ENCODE measurements around the gene C12orf54. TPM values are rescaled to one million over a fixed set of nuclear protein-coding genes. Genes with fewer than 3 reads are reported as not detected.

The C12orf54 gene
- total RNA-seq, 2 donors from 2014 or later: not detected

DNA sequence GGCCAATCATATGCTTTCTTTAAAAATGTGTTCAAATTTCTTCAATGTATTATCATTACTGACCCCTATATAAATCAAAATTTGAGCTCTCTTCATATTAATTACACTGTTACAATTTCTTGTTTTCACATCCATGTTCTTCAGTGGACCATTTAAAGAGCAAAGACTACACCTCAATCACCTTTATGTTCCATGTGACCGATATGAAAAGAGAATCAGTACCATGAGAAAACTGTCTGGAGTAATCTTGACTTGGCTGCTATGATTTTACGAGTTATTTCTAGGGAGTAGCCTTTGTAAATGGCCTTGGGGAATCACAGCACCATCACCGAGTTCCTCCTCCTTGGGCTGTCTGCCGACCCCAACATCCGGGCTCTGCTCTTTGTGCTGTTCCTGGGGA is 43.0 kb downstream of the C12orf54 start, which contains the start of gene OR8S1:
OR8S1 (plus strand) TSS at position 301 of the 400 bp plus-strand sequence; CDS start at position 301, 0 bp downstream.
- 84 to 86% methylated on average over 5 of the region's 5 CpGs for WGBS, 2 donors
- no peak for TF ChIP-seq POLR2A (IDR thresholded peaks at IDR 0.05)
- TF ChIP-seq, protein P1, sequence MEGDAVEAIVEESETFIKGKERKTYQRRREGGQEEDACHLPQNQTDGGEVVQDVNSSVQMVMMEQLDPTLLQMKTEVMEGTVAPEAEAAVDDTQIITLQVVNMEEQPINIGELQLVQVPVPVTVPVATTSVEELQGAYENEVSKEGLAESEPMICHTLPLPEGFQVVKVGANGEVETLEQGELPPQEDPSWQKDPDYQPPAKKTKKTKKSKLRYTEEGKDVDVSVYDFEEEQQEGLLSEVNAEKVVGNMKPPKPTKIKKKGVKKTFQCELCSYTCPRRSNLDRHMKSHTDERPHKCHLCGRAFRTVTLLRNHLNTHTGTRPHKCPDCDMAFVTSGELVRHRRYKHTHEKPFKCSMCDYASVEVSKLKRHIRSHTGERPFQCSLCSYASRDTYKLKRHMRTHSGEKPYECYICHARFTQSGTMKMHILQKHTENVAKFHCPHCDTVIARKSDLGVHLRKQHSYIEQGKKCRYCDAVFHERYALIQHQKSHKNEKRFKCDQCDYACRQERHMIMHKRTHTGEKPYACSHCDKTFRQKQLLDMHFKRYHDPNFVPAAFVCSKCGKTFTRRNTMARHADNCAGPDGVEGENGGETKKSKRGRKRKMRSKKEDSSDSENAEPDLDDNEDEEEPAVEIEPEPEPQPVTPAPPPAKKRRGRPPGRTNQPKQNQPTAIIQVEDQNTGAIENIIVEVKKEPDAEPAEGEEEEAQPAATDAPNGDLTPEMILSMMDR (IDR thresholded peaks at IDR 0.05): no peak
- DNase-seq: no peak

DNA sequence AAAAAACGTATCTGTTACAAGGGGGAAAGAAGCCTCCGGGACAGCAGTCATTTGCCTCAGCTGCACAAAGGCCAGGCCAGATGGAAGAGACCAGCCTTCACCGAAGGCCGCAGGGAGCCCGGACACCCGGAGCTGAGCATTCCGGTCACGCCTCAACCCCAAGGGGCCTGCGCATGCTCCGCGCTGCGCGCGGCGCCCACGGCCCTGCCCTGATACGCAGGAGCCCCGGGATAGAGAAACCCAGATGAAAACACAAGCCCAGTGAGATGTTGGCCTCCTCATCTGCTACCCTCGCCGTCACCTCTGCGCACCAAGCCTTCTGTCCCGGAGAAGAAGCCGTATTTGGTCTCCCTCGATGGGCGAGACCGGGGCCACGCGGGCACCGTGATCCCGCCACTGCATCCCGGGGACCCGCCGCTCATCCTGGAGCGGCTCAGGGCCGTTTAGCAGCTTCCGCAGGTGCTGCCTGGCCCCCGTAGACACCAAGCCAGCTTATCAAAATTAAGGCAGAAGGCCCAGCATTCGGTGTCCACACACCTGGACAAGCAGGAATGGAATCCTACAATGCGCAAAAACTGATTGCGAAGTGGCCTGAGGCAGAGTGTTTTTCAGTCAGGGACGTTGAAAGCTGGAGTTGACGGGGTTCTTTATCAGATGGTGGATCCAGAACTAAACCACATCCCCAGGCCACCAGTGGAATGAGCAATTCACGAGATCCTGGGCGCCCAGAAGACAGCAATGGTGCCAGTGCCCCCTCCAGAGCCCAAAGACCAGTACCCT is 45.8 kb downstream of the C12orf54 start:
- Histone ChIP-seq H3K27ac (no peak overlapping the region), H3K36me3 (replicated peaks in 1 of 2; ENCODE audit: insufficient read depth in 1 of 2, low read depth in 2 of 2) (no peaks in the 10 kb centered on the region), H3K9me3 (no peaks in the 10 kb centered on the region), H3K4me1 (no peaks in the 10 kb centered on the region), H3K27me3 (no peaks in the 10 kb centered on the region), H3K4me3 (no peak overlapping the region)
- ATAC-seq (no peak), DNase-seq (no peak)
- 82 to 86% methylated on average over 42 to 44 of the region's 44 CpGs for WGBS, 2 donors
- TF ChIP-seq POLR2A (IDR thresholded peaks at IDR 0.05): no peak
- TF ChIP-seq, protein P1 (IDR thresholded peaks at IDR 0.05): no peak
- intact Hi-C loops (cut with DNase I): no loop called here

More for the DNA sequence above, 43.0 kb downstream of the C12orf54 start, which contains the start of gene OR8S1:
- no peak within 1 kb of the TSS for H3K4me3 ChIP-seq
- H3K27me3 ChIP-seq: no peaks in the 10 kb centered on the region
- H3K36me3 ChIP-seq (replicated peaks in 1 of 2; ENCODE audit: insufficient read depth in 1 of 2, low read depth in 2 of 2): no peaks in the 10 kb centered on the region
- intact Hi-C loops (cut with DNase I): no loop called here
- no peaks in the 10 kb centered on the region for H3K4me1 ChIP-seq
- ATAC-seq: no peak
- H3K27ac ChIP-seq: no peak within 1 kb of the TSS
- no peaks in the 10 kb centered on the region for H3K9me3 ChIP-seq

DNA sequence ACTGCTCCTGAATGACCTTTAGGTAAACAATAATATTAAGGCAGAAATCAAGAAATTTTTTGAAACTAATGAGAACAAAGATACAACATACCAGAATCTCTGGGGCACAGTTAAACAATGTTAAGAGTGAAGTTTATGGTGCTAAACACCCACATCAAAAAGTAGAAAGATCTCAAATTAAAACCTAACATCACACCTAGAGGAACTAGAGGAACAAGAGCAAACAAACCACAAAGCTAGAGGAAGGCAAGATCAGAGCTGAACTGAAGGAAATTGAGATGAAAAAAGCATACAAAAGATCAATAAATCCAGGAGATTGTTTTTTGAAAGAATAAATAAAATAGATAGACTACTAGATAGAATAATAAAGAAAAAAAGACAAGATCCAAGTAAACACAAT is 50.3 kb downstream of the C12orf54 start:
- intact Hi-C loops (cut with DNase I): no loop called here
- DNase-seq: no peak
- H3K4me3 ChIP-seq: no peak overlapping the region
- ATAC-seq: no peak
- H3K9me3 ChIP-seq: no peaks in the 10 kb centered on the region
- no peaks in the 10 kb centered on the region for H3K4me1 ChIP-seq
- H3K27ac ChIP-seq: no peak overlapping the region
- no peaks in the 10 kb centered on the region for H3K27me3 ChIP-seq
- TF ChIP-seq, protein P1 (IDR thresholded peaks at IDR 0.05): no peak
- TF ChIP-seq POLR2A (IDR thresholded peaks at IDR 0.05): no peak
- no peaks in the 10 kb centered on the region for H3K36me3 ChIP-seq (replicated peaks in 1 of 2; ENCODE audit: insufficient read depth in 1 of 2, low read depth in 2 of 2)

DNA sequence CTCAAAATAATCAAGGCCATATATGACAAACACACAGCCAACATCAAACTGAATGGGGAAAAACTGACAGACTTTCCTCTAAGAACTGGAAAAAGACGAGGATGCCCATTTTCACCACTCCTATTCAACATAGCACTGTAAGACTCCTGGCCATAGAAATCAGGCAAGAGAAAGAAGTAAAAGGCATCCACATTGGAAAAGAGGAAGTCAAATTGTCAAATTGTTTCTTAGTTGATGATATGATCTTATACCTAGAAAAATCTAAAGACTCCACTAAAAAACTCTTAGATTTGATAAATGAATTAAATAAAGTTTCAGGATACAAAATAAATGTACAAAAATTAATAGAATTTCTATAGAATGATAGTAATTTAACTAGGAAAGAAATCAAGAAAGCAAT is 54.3 kb downstream of the C12orf54 start:
- TF ChIP-seq, protein P1 (IDR thresholded peaks at IDR 0.05): no peak
- no peak for TF ChIP-seq POLR2A (IDR thresholded peaks at IDR 0.05)
- H3K27me3 ChIP-seq: no peaks in the 10 kb centered on the region
- no peak overlapping the region for H3K4me3 ChIP-seq
- 71 to 94% methylated on average over 1 of the region's 1 CpG for WGBS, 2 donors
- DNase-seq (no peak), ATAC-seq (no peak)
- H3K27ac ChIP-seq: no peak overlapping the region
- intact Hi-C loops (cut with DNase I): no loop called here
- no peaks in the 10 kb centered on the region for H3K9me3 ChIP-seq
- H3K4me1 ChIP-seq: no peaks in the 10 kb centered on the region
- no peaks in the 10 kb centered on the region for H3K36me3 ChIP-seq (replicated peaks in 1 of 2; ENCODE audit: insufficient read depth in 1 of 2, low read depth in 2 of 2)
